Glutamatergic neuron (in vitro differentiated cells): ENCODE results near the gene GALNT17. TPM values are rescaled to one million over a fixed set of nuclear protein-coding genes. Genes with fewer than 3 reads are reported as not detected.

Experiments used
- DNase-seq: peaks from one replicate; pipeline ENCODE4 v3.0.0; 2022
- H3K27ac Mint-ChIP-seq: one replicate; pipeline ENCODE4 v1.8.0; 2020; ENCODE audit warnings: mild to moderate bottlenecking, mixed read lengths, inconsistent platforms; ENCODE audit not compliant: unreplicated experiment
- H3K27me3 Mint-ChIP-seq: one replicate; pipeline ENCODE4 v1.8.0; 2020; ENCODE audit warnings: mild to moderate bottlenecking, moderate library complexity, mixed read lengths, inconsistent platforms; ENCODE audit not compliant: unreplicated experiment
- H3K36me3 Mint-ChIP-seq: one replicate; pipeline ENCODE4 v1.8.0; 2020; ENCODE audit warnings: mild to moderate bottlenecking, mixed read lengths, inconsistent platforms; ENCODE audit not compliant: unreplicated experiment
- H3K4me1 Mint-ChIP-seq: one replicate; pipeline ENCODE4 v1.8.0; 2020; ENCODE audit warnings: mild to moderate bottlenecking, low read depth, mixed read lengths, inconsistent platforms; ENCODE audit not compliant: unreplicated experiment
- H3K4me3 Mint-ChIP-seq: one replicate; pipeline ENCODE4 v1.8.0; 2020; ENCODE audit warnings: mild to moderate bottlenecking, mixed read lengths, inconsistent platforms; ENCODE audit not compliant: unreplicated experiment
- H3K9me3 Mint-ChIP-seq: one replicate; pipeline ENCODE4 v1.8.0; 2020; ENCODE audit warnings: mild to moderate bottlenecking, moderate library complexity, mixed read lengths, inconsistent platforms; ENCODE audit not compliant: unreplicated experiment
- total RNA-seq: library from RNA; stranded (reverse); fragmentation: NEBNext Ultra II Directional; extraction: Animal tissue kit (Norgen Biotek cat#: 25700); gene quantifications from one replicate; pipeline ENCODE4 v1.2.1, GENCODE V29; 2021; ENCODE audit not compliant: unreplicated experiment
- TF ChIP-seq, protein P1 (sequence below): fragments of 200-600 bp; sonication (generic); IDR thresholded peaks from one replicate; pipeline ENCODE4 v1.5.0; 2021; ENCODE audit not compliant: partially characterized antibody, unreplicated experiment

The GALNT17 gene
- total RNA-seq, 1 donor from 2014 or later: 42.0 TPM

DNA sequence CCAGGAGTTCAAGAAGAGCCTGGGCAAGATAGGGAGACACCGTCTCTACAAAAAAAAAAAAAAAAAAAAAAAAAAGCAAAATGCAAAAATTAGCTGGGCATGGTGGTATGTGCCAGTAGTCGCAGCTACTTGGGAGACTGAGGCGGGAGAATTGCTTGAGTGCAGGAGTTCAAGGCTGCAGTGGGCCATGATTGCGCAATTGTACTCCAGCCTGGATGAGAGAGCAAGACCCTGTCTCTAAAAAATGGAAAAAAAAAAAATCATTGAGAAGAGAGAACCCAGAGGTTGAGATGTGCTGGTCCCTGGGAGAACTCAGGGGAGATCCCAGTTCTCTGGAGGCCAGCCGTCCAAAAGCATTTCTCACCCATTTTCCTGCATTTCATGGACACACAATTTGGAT, 95.2 kb downstream of the GALNT17 start:
- Mint-ChIP-seq H3K4me3 (no peak overlapping the region), H3K27ac (no peak overlapping the region), H3K4me1 (peaks cover 17% of the 10 kb centered on the region), H3K9me3 (peaks cover 13% of the 10 kb centered on the region), H3K27me3 (peaks cover 13% of the 10 kb centered on the region), H3K36me3 (peaks cover 13% of the 10 kb centered on the region)
- DNase-seq: no peak
- TF ChIP-seq, protein P1, sequence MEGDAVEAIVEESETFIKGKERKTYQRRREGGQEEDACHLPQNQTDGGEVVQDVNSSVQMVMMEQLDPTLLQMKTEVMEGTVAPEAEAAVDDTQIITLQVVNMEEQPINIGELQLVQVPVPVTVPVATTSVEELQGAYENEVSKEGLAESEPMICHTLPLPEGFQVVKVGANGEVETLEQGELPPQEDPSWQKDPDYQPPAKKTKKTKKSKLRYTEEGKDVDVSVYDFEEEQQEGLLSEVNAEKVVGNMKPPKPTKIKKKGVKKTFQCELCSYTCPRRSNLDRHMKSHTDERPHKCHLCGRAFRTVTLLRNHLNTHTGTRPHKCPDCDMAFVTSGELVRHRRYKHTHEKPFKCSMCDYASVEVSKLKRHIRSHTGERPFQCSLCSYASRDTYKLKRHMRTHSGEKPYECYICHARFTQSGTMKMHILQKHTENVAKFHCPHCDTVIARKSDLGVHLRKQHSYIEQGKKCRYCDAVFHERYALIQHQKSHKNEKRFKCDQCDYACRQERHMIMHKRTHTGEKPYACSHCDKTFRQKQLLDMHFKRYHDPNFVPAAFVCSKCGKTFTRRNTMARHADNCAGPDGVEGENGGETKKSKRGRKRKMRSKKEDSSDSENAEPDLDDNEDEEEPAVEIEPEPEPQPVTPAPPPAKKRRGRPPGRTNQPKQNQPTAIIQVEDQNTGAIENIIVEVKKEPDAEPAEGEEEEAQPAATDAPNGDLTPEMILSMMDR: no peak

DNA sequence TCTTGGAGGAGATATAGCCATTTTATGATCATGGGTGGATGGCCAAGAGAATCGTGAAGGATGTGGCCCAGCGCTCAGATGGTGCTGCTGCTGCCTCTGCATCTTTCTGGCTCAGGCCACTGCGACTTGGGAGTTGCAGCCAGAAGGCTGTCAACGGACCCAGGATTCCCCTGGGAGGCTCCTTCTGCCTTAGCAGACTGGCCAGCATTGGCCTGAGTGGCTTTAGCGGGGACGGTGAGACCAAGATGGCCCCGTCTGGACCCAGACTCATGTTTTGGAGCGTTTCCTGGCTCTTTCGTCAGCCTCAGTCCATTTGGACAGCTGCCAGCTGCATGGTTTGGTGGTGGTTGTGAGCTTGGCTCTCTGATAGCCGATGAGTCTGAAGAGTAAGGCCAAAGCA, 97.2 kb downstream of the GALNT17 start:
- Mint-ChIP-seq H3K27ac (peak overlapping the region; percentile 80), H3K4me3 (no peak overlapping the region), H3K4me1 (peaks cover 17% of the 10 kb centered on the region), H3K36me3 (peaks cover 13% of the 10 kb centered on the region), H3K27me3 (peaks cover 15% of the 10 kb centered on the region), H3K9me3 (peaks cover 13% of the 10 kb centered on the region)
- TF ChIP-seq, protein P1: no peak
- DNase-seq: peak; percentile 56

DNA sequence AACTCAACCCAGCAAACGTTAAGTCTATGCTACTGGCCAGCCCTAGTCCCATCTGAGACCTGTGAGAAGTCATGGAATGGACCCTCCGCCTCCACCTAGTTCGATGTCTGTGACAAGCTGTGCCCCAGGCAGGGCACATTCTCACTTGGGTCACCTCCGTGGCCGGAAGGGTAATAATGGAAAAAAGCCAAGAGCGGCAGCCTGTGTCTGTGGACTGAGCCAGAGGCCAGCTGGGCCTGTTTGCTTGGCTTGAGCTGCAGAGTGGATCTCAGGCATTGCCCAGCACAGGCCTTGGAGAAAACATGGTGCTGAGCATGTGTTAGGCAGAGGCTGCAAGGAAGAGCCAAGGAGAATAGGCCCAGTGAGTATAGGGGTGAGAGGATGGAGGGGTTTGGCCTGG, 97.8 kb downstream of the GALNT17 start:
- peak overlapping the region; percentile 80 for H3K27ac Mint-ChIP-seq
- H3K36me3 Mint-ChIP-seq: peaks cover 13% of the 10 kb centered on the region
- H3K4me3 Mint-ChIP-seq: no peak overlapping the region
- no peak for DNase-seq
- TF ChIP-seq, protein P1: no peak
- H3K27me3 Mint-ChIP-seq: peaks cover 15% of the 10 kb centered on the region
- peaks cover 13% of the 10 kb centered on the region for H3K9me3 Mint-ChIP-seq
- H3K4me1 Mint-ChIP-seq: peaks cover 17% of the 10 kb centered on the region

DNA sequence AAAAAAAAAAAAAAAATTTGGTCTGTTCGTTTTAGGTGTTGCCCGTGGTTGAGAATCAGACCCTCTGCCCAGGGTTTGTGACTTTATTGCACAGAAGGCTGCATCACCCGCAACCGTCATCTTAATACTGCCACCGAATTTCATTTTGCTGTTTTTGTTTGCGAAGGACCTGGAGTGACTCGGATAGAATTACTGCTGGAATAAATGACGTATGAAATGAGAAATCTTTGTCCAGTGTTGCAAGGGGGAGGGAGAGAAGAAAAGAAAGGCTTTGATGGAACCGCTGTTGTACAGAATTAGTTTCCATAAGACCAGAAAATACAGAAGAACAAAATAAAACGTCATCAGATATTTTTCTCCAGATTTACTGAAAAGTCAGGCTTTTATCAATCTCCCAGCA, 103.3 kb downstream of the GALNT17 start:
- no peak for DNase-seq
- peaks cover 5% of the 10 kb centered on the region for H3K27me3 Mint-ChIP-seq
- H3K36me3 Mint-ChIP-seq: no peaks in the 10 kb centered on the region
- H3K27ac Mint-ChIP-seq: no peak overlapping the region
- no peak overlapping the region for H3K4me3 Mint-ChIP-seq
- H3K9me3 Mint-ChIP-seq: peaks cover 7% of the 10 kb centered on the region
- H3K4me1 Mint-ChIP-seq: peaks cover 18% of the 10 kb centered on the region
- TF ChIP-seq, protein P1: no peak

DNA sequence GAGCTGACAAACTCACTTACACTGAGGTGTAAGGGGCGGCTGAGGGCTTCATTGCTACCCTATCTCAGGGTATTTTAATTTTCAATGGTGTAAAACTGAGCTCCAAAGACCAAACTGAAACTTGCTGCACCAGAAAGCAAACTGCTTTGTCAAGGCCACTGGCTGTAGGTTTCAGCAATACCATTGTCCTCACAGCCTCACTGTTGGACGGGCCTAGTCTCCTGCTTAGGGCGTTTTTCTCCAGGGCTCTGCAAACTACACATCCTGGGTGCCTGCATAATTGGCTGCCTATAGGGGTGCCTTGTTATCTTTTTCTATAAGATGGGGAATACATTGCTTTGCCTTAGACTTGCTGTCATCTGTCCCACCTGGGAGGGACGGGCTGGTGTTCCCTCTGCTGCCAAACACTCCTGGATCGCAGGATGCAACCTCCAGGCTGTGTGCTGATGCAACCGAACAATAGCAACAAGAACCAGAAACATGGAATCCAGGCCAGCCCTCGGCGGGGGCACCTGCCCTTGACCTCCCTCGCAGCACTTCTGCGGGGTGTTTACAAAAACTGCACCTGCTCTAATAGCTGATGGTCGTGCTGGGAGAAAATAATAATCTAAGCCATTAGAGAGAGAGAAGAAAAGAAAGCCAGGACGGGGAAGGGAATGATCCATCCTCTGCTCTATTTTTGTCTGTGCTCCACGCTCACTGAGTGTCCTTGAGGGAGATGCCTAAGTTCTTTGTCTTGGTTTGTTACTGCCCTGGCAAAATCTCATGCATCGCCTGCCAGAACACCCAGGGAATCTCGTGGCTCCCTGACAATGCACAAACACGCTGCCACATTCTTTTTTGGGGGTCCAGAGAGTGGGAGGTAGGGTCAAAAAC, 104.5 kb downstream of the GALNT17 start:
- H3K36me3 Mint-ChIP-seq: no peaks in the 10 kb centered on the region
- H3K27ac Mint-ChIP-seq: peak overlapping the region; percentile 11

More for the DNA sequence above, 104.5 kb downstream of the GALNT17 start:
- peaks cover 5% of the 10 kb centered on the region for H3K27me3 Mint-ChIP-seq
- H3K4me1 Mint-ChIP-seq: peaks cover 18% of the 10 kb centered on the region
- peaks cover 2% of the 10 kb centered on the region for H3K9me3 Mint-ChIP-seq
- no peak overlapping the region for H3K4me3 Mint-ChIP-seq
- no peak for DNase-seq
- TF ChIP-seq, protein P1: no peak
